Left ventricle myocardium inferior (tissue), 1 donor: ENCODE results near the gene CACNB1. TPM values are rescaled to one million over a fixed set of nuclear protein-coding genes. Genes with fewer than 3 reads are reported as not detected.

Source experiments
- DNase-seq: peaks from one replicate; pipeline ENCODE4 v3.0.0-alpha.2; 2020
- H3K27ac ChIP-seq: fragments of 200-600 bp; replicated peaks from 2 replicates; pipeline ENCODE4 v1.8.0; 2021
- H3K27me3 ChIP-seq: fragments of 200-600 bp; 2 replicates; pipeline ENCODE4 v1.8.0; 2021; ENCODE audit warnings: low read depth
- H3K36me3 ChIP-seq: fragments of 200-600 bp; 2 replicates; pipeline ENCODE4 v1.8.0; 2021
- H3K4me1 ChIP-seq: fragments of 200-600 bp; 2 replicates; pipeline ENCODE4 v1.8.0; 2021
- H3K4me3 ChIP-seq: fragments of 200-600 bp; 2 replicates; pipeline ENCODE4 v1.8.0; 2021; ENCODE audit warnings: mild to moderate bottlenecking, moderate library complexity
- H3K9me3 ChIP-seq: fragments of 200-600 bp; replicated peaks from 2 replicates; pipeline ENCODE4 v1.8.0; 2021
- CTCF ChIP-seq: fragments of 200-600 bp; IDR thresholded peaks from 2 replicates; pipeline ENCODE4 v1.8.0; 2021; ENCODE audit warnings: antibody characterized with exemption, mild to moderate bottlenecking, borderline replicate concordance
- intact Hi-C: fragments of 100-400 bp; cut with micrococcal nuclease; formaldehyde crosslinking; loops from one replicate; pipeline ENCODE4 v1.11.0; 2022
- total RNA-seq: library from RNA; stranded (reverse); fragmentation: NEBNext Ultra II Directional; extraction: Animal tissue kit (Norgen Biotek cat#: 25700); gene quantifications from one replicate; pipeline ENCODE4 v1.2.1, GENCODE V29; 2021
- donor health status: DM: no; HTN: yes; CAD: no; lungs with severe emphysema.

The CACNB1 gene
- total RNA-seq, 1 donor from 2014 or later: 3.7 TPM

GRCh38 chr17:39236981-39237441, 39.5 kb upstream of the CACNB1 start:
- Histone ChIP-seq H3K27me3 (peaks cover 74% of the 10 kb centered on the region), H3K4me3 (no peak overlapping the region), H3K36me3 (no peaks in the 10 kb centered on the region), H3K9me3 (no peaks in the 10 kb centered on the region), H3K4me1 (peaks cover 12% of the 10 kb centered on the region), H3K27ac (no peak overlapping the region)
- TF ChIP-seq CTCF: no peak
- DNase-seq: no peak
- intact Hi-C loops: no loop called here

- intact Hi-C loops: no loop called here
These were observed 39.0 kb upstream of the CACNB1 start for GRCh38 chr17:39236450-39236927.

GRCh38 chr17:39235555-39236449, 38.3 kb upstream of the CACNB1 start:
- peak; percentile 54 for TF ChIP-seq CTCF
- DNase-seq: no peak
- H3K4me3 ChIP-seq: no peak overlapping the region
- H3K27ac ChIP-seq: no peak overlapping the region
- intact Hi-C loops: no loop called here
- peaks cover 18% of the 10 kb centered on the region for H3K4me1 ChIP-seq
- H3K27me3 ChIP-seq: peaks cover 81% of the 10 kb centered on the region
- H3K36me3 ChIP-seq: no peaks in the 10 kb centered on the region
- H3K9me3 ChIP-seq: no peaks in the 10 kb centered on the region

More at GRCh38 chr17:39236450-39236927, 39.0 kb upstream of the CACNB1 start:
- no peak overlapping the region for H3K4me3 ChIP-seq
- TF ChIP-seq CTCF: no peak
- no peak for DNase-seq
- no peak overlapping the region for H3K27ac ChIP-seq
- H3K4me1 ChIP-seq: peaks cover 17% of the 10 kb centered on the region
- H3K27me3 ChIP-seq: peaks cover 79% of the 10 kb centered on the region
- H3K36me3 ChIP-seq: no peaks in the 10 kb centered on the region
- no peaks in the 10 kb centered on the region for H3K9me3 ChIP-seq

- Histone ChIP-seq H3K4me1 (peaks cover 9% of the 10 kb centered on the region), H3K27me3 (peaks cover 87% of the 10 kb centered on the region), H3K4me3 (peak overlapping the region; percentile 33), H3K36me3 (no peaks in the 10 kb centered on the region), H3K27ac (no peak overlapping the region), H3K9me3 (no peaks in the 10 kb centered on the region)
- TF ChIP-seq CTCF: peak; percentile 86
- intact Hi-C loops: no loop called here
- peak; percentile 40 for DNase-seq
These were observed 34.4 kb upstream of the CACNB1 start for GRCh38 chr17:39231591-39232551.

- Histone ChIP-seq H3K27me3 (peaks cover 95% of the 10 kb centered on the region), H3K36me3 (no peaks in the 10 kb centered on the region), H3K27ac (no peak overlapping the region), H3K4me1 (peaks cover 14% of the 10 kb centered on the region), H3K9me3 (no peaks in the 10 kb centered on the region), H3K4me3 (no peak overlapping the region)
- no peak for DNase-seq
- intact Hi-C loops: no loop called here
- TF ChIP-seq CTCF: no peak
These were observed 33.7 kb upstream of the CACNB1 start for GRCh38 chr17:39231091-39231561.
